WTC11 (cell line): ENCODE results near the gene GFM2.

Source experiments
- ELF4 ChIP-seq: sonication (generic); formaldehyde crosslinking; IDR thresholded peaks from 2 replicates; pipeline ENCODE4 v1.8.1; 2022; ENCODE audit warnings: low read depth, mild to moderate bottlenecking, moderate library complexity, missing genetic modification reagents
- FOXJ3 ChIP-seq: sonication (generic); formaldehyde crosslinking; IDR thresholded peaks from 2 replicates; pipeline ENCODE4 v1.9.0; 2021; ENCODE audit warnings: missing genetic modification reagents, mild to moderate bottlenecking, borderline replicate concordance
- GABPB1 ChIP-seq: sonication (generic); formaldehyde crosslinking; IDR thresholded peaks from 2 replicates; pipeline ENCODE4 v1.8.1; 2023; ENCODE audit warnings: mild to moderate bottlenecking, missing genetic modification reagents
- NR1H2 ChIP-seq: sonication (generic); formaldehyde crosslinking; IDR thresholded peaks from 2 replicates; pipeline ENCODE4 v1.9.0; 2021; ENCODE audit warnings: mild to moderate bottlenecking, moderate library complexity, missing genetic modification reagents
- TF ChIP-seq, protein P1 (sequence below): sonication (generic); formaldehyde crosslinking; IDR thresholded peaks from 2 replicates; pipeline ENCODE4 v1.8.1; 2023; ENCODE audit warnings: mild to moderate bottlenecking, missing genetic modification reagents, borderline replicate concordance
- TF ChIP-seq, protein P2 (sequence below): fragments of 200-600 bp; IDR thresholded peaks from 2 replicates; pipeline ENCODE4 v1.8.0; 2022; ENCODE audit warnings: antibody characterized with exemption
- TF ChIP-seq, protein P3 (sequence below): sonication (generic); formaldehyde crosslinking; IDR thresholded peaks from 2 replicates; pipeline ENCODE4 v1.8.1; 2022; ENCODE audit warnings: low read depth, mild to moderate bottlenecking, moderate library complexity, missing genetic modification reagents, borderline replicate concordance

DNA sequence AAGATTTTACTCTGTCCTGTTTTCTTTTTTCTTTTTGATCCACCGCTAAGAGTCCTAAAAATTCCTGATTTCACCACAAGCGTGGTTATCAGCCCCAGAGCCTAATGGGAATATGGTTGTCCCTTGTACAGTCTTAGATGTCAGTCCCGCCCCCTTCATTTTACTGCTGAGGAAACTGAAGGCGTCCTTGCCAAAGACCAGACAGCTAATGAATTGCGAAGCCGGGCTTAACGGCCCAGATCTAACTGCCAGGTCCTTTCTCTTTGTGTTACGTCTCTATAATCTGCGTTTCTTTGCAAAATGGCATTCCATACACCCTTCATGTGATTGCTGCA lies 629 bp upstream of the GFM2 start:
- TF ChIP-seq, protein P1, sequence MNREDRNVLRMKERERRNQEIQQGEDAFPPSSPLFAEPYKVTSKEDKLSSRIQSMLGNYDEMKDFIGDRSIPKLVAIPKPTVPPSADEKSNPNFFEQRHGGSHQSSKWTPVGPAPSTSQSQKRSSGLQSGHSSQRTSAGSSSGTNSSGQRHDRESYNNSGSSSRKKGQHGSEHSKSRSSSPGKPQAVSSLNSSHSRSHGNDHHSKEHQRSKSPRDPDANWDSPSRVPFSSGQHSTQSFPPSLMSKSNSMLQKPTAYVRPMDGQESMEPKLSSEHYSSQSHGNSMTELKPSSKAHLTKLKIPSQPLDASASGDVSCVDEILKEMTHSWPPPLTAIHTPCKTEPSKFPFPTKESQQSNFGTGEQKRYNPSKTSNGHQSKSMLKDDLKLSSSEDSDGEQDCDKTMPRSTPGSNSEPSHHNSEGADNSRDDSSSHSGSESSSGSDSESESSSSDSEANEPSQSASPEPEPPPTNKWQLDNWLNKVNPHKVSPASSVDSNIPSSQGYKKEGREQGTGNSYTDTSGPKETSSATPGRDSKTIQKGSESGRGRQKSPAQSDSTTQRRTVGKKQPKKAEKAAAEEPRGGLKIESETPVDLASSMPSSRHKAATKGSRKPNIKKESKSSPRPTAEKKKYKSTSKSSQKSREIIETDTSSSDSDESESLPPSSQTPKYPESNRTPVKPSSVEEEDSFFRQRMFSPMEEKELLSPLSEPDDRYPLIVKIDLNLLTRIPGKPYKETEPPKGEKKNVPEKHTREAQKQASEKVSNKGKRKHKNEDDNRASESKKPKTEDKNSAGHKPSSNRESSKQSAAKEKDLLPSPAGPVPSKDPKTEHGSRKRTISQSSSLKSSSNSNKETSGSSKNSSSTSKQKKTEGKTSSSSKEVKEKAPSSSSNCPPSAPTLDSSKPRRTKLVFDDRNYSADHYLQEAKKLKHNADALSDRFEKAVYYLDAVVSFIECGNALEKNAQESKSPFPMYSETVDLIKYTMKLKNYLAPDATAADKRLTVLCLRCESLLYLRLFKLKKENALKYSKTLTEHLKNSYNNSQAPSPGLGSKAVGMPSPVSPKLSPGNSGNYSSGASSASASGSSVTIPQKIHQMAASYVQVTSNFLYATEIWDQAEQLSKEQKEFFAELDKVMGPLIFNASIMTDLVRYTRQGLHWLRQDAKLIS (CRISPR knock-in tag): no peak
- TF ChIP-seq, protein P2, sequence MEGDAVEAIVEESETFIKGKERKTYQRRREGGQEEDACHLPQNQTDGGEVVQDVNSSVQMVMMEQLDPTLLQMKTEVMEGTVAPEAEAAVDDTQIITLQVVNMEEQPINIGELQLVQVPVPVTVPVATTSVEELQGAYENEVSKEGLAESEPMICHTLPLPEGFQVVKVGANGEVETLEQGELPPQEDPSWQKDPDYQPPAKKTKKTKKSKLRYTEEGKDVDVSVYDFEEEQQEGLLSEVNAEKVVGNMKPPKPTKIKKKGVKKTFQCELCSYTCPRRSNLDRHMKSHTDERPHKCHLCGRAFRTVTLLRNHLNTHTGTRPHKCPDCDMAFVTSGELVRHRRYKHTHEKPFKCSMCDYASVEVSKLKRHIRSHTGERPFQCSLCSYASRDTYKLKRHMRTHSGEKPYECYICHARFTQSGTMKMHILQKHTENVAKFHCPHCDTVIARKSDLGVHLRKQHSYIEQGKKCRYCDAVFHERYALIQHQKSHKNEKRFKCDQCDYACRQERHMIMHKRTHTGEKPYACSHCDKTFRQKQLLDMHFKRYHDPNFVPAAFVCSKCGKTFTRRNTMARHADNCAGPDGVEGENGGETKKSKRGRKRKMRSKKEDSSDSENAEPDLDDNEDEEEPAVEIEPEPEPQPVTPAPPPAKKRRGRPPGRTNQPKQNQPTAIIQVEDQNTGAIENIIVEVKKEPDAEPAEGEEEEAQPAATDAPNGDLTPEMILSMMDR: no peak
- TF ChIP-seq FOXJ3 (no peak), GABPB1 (CRISPR knock-in tag) (no peak), NR1H2 (CRISPR knock-in tag) (no peak), ELF4 (CRISPR knock-in tag) (no peak)
- TF ChIP-seq, protein P3, sequence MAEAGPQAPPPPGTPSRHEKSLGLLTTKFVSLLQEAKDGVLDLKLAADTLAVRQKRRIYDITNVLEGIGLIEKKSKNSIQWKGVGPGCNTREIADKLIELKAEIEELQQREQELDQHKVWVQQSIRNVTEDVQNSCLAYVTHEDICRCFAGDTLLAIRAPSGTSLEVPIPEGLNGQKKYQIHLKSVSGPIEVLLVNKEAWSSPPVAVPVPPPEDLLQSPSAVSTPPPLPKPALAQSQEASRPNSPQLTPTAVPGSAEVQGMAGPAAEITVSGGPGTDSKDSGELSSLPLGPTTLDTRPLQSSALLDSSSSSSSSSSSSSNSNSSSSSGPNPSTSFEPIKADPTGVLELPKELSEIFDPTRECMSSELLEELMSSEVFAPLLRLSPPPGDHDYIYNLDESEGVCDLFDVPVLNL (CRISPR knock-in tag): no peak
